NCI-H82 (cell line): ENCODE results near the gene PSD4.
A peak's percentile ranks its signal among the peaks of the same experiment; 100 is the strongest.

Experiments used
- DNase-seq: peaks from one replicate; lab custom pipeline; 2025; lab: John Stamatoyannopoulos, UW

PSD4 gene

GRCh38 chr2:113238871-113239839 lies 65.4 kb downstream of the PSD4 start:
- DNase-seq, result no peak

- DNase-seq, result peak; percentile 28
These were observed 66.6 kb downstream of the PSD4 start for GRCh38 chr2:113240150-113240914.

GRCh38 chr2:113240915-113241911 lies 67.4 kb downstream of the PSD4 start:
- no peak for DNase-seq

GRCh38 chr2:113242327-113242726 lies 68.6 kb downstream of the PSD4 start:
- DNase-seq, result no peak

- DNase-seq, result no peak
These were observed 71.5 kb downstream of the PSD4 start for GRCh38 chr2:113245276-113245711.

GRCh38 chr2:113246606-113247005 lies 72.8 kb downstream of the PSD4 start:
- DNase-seq, result no peak

- peak; percentile 81 for DNase-seq
These were observed 75.4 kb downstream of the PSD4 start for GRCh38 chr2:113248997-113249770.

GRCh38 chr2:113251118-113251517 lies 77.3 kb downstream of the PSD4 start:
- no peak for DNase-seq

GRCh38 chr2:113252047-113252590 lies 78.3 kb downstream of the PSD4 start:
- no peak for DNase-seq

GRCh38 chr2:113253453-113253852 lies 79.7 kb downstream of the PSD4 start:
- DNase-seq, result no peak

- DNase-seq, result no peak
These were observed 81.6 kb downstream of the PSD4 start for GRCh38 chr2:113255140-113256070.

- peak; percentile 32 for DNase-seq
These were observed 83.9 kb downstream of the PSD4 start for GRCh38 chr2:113257516-113258264.

GRCh38 chr2:113258471-113259147 lies 84.8 kb downstream of the PSD4 start:
- DNase-seq, result peak; percentile 91
